ENCODE data around the gene PIK3R1.

GRCh38 chr5:68341006-68341405, 125.5 kb downstream of the PIK3R1 start:
- TF ChIP-seq CTCF (IDR thresholded peaks at IDR 0.05) (no peak), POLR2A (IDR thresholded peaks at IDR 0.05) (no peak), EP300 (IDR thresholded peaks at IDR 0.05; ENCODE audit: low read depth) (no peak), POLR2AphosphoS5 (IDR thresholded peaks at IDR 0.05) (no peak)
